CD4-positive, alpha-beta T cell (primary cell): ENCODE measurements around the gene HMGCLL1. TPM values are rescaled to one million over a fixed set of nuclear protein-coding genes. Genes with fewer than 3 reads are reported as not detected.

Experiments used
- ATAC-seq: fragments of 200-7000 bp; cut with Tn5 transposase; one replicate; pipeline ENCODE4 v1.10.0; 2022; ENCODE audit warnings: mild to moderate bottlenecking; ENCODE audit not compliant: poor library complexity
- CTCF ChIA-PET: fragments of 350-600 bp; sonication (Branson Sonifier 250); formaldehyde crosslinking; loops from one replicate; lab custom pipeline; 2021; ENCODE audit warnings: antibody characterized with exemption, inconsistent platforms; lab: Charles Lee
- POLR2A ChIA-PET: fragments of 350-600 bp; sonication (Branson Sonifier 250); formaldehyde crosslinking; loops from one replicate; lab custom pipeline; 2021; ENCODE audit warnings: antibody characterized with exemption, inconsistent platforms; lab: Charles Lee
- DNase-seq, 14 experiments: peaks; one replicate each; pipeline ENCODE4 v3.0.0-alpha.2; 2013 to 2020; ENCODE audit warnings: mixed read lengths in 2 of 14
- H3K27ac ChIP-seq, 2 donors: one replicate each; pipeline versions ENCODE4 v1.5.1 to v1.7.0; 2013; ENCODE audit warnings: low read length in 2 of 2, low read depth in 1 of 2, mild to moderate bottlenecking in 1 of 2
- H3K27me3 ChIP-seq, 2 experiments: 1 replicate in 1 of 2; 2 replicates in 1 of 2; pipeline versions ENCODE4 v1.6.1 to v1.7.0; 2013; ENCODE audit warnings: low read length in 2 of 2, control low read depth in 1 of 2, mild to moderate bottlenecking in 1 of 2, moderate library complexity in 1 of 2; ENCODE audit not compliant: insufficient read depth in 2 of 2, control insufficient read depth in 1 of 2
- H3K36me3 ChIP-seq: one replicate; pipeline ENCODE4 v1.6.1; 2013; ENCODE audit warnings: low read length, control low read depth; ENCODE audit not compliant: insufficient read depth
- H3K4me1 ChIP-seq: one replicate; pipeline ENCODE4 v1.6.1; 2013; ENCODE audit warnings: low read length, control low read depth; ENCODE audit not compliant: insufficient read depth
- H3K4me3 ChIP-seq: one replicate; pipeline ENCODE4 v1.5.1; 2013; ENCODE audit warnings: mild to moderate bottlenecking, low read length, moderate library complexity
- H3K9me3 ChIP-seq, 2 experiments: 1 replicate in 1 of 2; 2 replicates in 1 of 2; pipeline versions ENCODE4 v1.6.1 to v1.7.0; 2013; ENCODE audit warnings: low read length in 2 of 2, mild to moderate bottlenecking in 2 of 2, control low read depth in 1 of 2, moderate library complexity in 1 of 2; ENCODE audit not compliant: control insufficient read depth in 1 of 2, insufficient read depth in 1 of 2
- H3K27ac Mint-ChIP-seq: one replicate; pipeline ENCODE4 v1.8.0; 2020; ENCODE audit warnings: mixed read lengths
- H3K27me3 Mint-ChIP-seq: one replicate; pipeline ENCODE4 v1.8.0; 2021; ENCODE audit warnings: mixed read lengths
- H3K36me3 Mint-ChIP-seq: one replicate; pipeline ENCODE4 v1.8.0; 2021; ENCODE audit warnings: low read depth, mixed read lengths
- H3K4me1 Mint-ChIP-seq: one replicate; pipeline ENCODE4 v1.8.0; 2021; ENCODE audit warnings: low read depth, mixed read lengths
- H3K4me3 Mint-ChIP-seq: one replicate; pipeline ENCODE4 v1.8.0; 2020; ENCODE audit warnings: mild to moderate bottlenecking, mixed read lengths
- H3K9me3 Mint-ChIP-seq: one replicate; pipeline ENCODE4 v1.8.0; 2020; ENCODE audit warnings: mixed read lengths
- intact Hi-C, 2 experiments: fragments of 100-400 bp; cut with DNase I in 1 of 2; cut with micrococcal nuclease in 1 of 2; formaldehyde crosslinking; loops; one replicate each; pipeline versions ENCODE4 v1.15.1 to v1.9.0; 2023 to 2025; cut with DNase I, micrococcal nuclease
- total RNA-seq, 174 experiments: library from RNA in 2 of 174; stranded (reverse) in 2 of 174; gene quantifications; one replicate each; pipeline ENCODE4 v1.2.3 and lab custom pipeline; 2021 to 2026
- TF ChIP-seq, protein P1 (sequence below): fragments of 200-600 bp; IDR thresholded peaks from one replicate; pipeline ENCODE4 v1.8.0; 2022; ENCODE audit warnings: antibody characterized with exemption, mild to moderate bottlenecking

The HMGCLL1 gene
- total RNA-seq, 2 experiments from 2014 or later = not detected

DNA sequence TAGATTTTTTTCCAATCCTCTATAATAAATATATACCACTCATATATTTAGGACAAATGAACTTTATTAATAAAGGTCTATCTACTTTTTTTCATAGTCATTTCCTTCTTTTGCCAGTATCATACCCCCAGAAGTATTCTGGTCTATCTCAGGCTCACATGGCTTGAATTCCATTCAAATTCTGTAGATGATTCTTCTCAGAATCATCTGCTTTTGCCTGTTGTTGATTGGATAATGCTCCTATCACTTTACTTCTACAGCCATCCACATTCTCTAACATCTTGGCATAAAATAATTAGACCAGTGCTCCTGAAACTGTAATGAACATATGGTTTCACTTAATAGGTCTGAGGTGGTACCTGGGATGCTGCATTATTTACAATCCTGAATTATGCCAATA lies 130.5 kb downstream of the HMGCLL1 start:
- ATAC-seq (no peak), DNase-seq (no peak)
- no peaks in the 10 kb centered on the region for H3K27me3 ChIP-seq
- H3K4me3 Mint-ChIP-seq = no peak overlapping the region
- TF ChIP-seq, protein P1, sequence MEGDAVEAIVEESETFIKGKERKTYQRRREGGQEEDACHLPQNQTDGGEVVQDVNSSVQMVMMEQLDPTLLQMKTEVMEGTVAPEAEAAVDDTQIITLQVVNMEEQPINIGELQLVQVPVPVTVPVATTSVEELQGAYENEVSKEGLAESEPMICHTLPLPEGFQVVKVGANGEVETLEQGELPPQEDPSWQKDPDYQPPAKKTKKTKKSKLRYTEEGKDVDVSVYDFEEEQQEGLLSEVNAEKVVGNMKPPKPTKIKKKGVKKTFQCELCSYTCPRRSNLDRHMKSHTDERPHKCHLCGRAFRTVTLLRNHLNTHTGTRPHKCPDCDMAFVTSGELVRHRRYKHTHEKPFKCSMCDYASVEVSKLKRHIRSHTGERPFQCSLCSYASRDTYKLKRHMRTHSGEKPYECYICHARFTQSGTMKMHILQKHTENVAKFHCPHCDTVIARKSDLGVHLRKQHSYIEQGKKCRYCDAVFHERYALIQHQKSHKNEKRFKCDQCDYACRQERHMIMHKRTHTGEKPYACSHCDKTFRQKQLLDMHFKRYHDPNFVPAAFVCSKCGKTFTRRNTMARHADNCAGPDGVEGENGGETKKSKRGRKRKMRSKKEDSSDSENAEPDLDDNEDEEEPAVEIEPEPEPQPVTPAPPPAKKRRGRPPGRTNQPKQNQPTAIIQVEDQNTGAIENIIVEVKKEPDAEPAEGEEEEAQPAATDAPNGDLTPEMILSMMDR = no peak
- intact Hi-C loops = no loop called here
- no peak overlapping the region for H3K27ac ChIP-seq
- no peak overlapping the region for H3K4me3 ChIP-seq
- CTCF ChIA-PET = no interaction called here
- H3K36me3 ChIP-seq = no peaks in the 10 kb centered on the region
- POLR2A ChIA-PET = no interaction called here
- peaks cover 0 to 5% of the 10 kb centered on the region in 2 experiments for H3K9me3 ChIP-seq
- no peak overlapping the region for H3K27ac Mint-ChIP-seq
- no peaks in the 10 kb centered on the region for H3K4me1 Mint-ChIP-seq
- H3K9me3 Mint-ChIP-seq = peaks cover 5% of the 10 kb centered on the region
- H3K36me3 Mint-ChIP-seq = no peaks in the 10 kb centered on the region
- H3K27me3 Mint-ChIP-seq = no peaks in the 10 kb centered on the region
- H3K4me1 ChIP-seq = no peaks in the 10 kb centered on the region

DNA sequence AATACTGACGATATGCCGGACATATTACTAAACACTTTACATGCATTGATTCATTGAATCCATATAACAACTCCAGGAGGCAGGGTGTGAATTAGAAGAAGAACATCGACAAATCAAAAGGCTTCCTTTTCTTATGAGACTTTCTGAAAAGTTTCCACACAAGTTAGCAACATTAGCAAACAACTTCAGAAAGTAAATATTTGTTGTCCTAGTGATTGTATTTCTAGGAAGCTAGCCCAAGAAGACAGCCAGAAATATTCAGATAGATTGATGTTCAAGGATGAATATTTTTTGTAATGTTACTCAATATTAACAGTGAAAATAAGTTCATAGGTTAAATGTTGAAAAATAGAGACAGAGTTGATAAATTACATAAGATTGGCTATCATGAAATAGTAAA lies 131.1 kb downstream of the HMGCLL1 start:
- TF ChIP-seq, protein P1 = no peak
- Mint-ChIP-seq H3K36me3 (no peaks in the 10 kb centered on the region), H3K27me3 (no peaks in the 10 kb centered on the region), H3K4me1 (no peaks in the 10 kb centered on the region), H3K4me3 (no peak overlapping the region), H3K27ac (no peak overlapping the region), H3K9me3 (peaks cover 5% of the 10 kb centered on the region)
- no peak for DNase-seq
- H3K4me1 ChIP-seq = no peaks in the 10 kb centered on the region
- H3K36me3 ChIP-seq = no peaks in the 10 kb centered on the region
- H3K4me3 ChIP-seq = no peak overlapping the region
- ATAC-seq = no peak
- intact Hi-C loops = no loop called here
- H3K27ac ChIP-seq = no peak overlapping the region
- H3K27me3 ChIP-seq = no peaks in the 10 kb centered on the region
- peaks cover 0 to under 1% of the 10 kb centered on the region in 2 experiments for H3K9me3 ChIP-seq
- POLR2A ChIA-PET = no interaction called here
- CTCF ChIA-PET = no interaction called here

DNA sequence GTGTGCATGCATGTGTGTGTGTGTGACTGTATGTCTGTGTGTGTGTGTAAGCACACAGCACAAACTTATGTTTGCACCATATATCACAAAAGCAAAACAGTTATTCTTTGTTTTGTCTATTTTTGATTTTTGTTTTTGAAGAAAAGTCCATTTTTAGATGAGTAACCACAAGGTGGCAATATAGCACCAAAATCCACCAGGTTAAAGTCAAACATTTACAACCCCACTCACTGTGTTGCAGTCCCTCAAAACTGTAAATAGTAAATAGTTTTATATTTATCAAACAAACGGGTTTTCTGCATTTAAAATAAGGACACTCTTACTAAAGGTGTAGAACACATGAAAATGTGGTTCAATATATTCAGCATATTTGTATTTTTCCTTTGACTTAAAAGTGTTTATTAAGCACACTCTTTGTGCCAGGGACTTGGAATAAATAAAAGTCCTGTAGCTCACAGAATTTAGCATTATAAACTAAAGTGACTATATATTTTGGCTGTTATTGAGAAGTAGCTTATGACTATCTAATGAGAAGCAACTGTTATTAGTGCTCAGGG lies 133.3 kb downstream of the HMGCLL1 start:
- Histone ChIP-seq H3K4me1 (no peaks in the 10 kb centered on the region), H3K27ac (no peak overlapping the region), H3K27me3 (no peaks in the 10 kb centered on the region), H3K4me3 (no peak overlapping the region), H3K9me3 (no peaks in the 10 kb centered on the region), H3K36me3 (no peaks in the 10 kb centered on the region)
- no peaks in the 10 kb centered on the region for H3K36me3 Mint-ChIP-seq
- H3K27me3 Mint-ChIP-seq = no peaks in the 10 kb centered on the region
- intact Hi-C loops = no loop called here
- TF ChIP-seq, protein P1 = no peak
- ChIA-PET CTCF (no interaction called here), POLR2A (interaction anchor here (0.6 kb wide), 1 partner anchor 23 kb away, joined by 3 read pairs; no protein-coding TSS in a partner anchor)
- ATAC-seq (no peak), DNase-seq (no peak)
- no peaks in the 10 kb centered on the region for H3K4me1 Mint-ChIP-seq
- H3K9me3 Mint-ChIP-seq = peaks cover 5% of the 10 kb centered on the region
- no peak overlapping the region for H3K4me3 Mint-ChIP-seq
- no peak overlapping the region for H3K27ac Mint-ChIP-seq
